Karpas-422 (cell line): ENCODE data around the gene KCNK1. TPM values are rescaled to one million over a fixed set of nuclear protein-coding genes. Genes with fewer than 3 reads are reported as not detected.

Experiments
- DNase-seq: peaks from one replicate; pipeline ENCODE4 v3.0.0-alpha.2; 2015
- H2AFZ ChIP-seq: fragments of 200-600 bp; sonication (generic); 2 replicates; pipeline ENCODE4 v1.6.1; 2014; ENCODE audit warnings: antibody characterized with exemption, low read length, mixed read lengths
- H3K27ac ChIP-seq: fragments of 200-600 bp; sonication (generic); 2 replicates; pipeline ENCODE4 v1.5.1; 2014; ENCODE audit warnings: mild to moderate bottlenecking, low read length, moderate library complexity
- H3K27me3 ChIP-seq: fragments of 200-600 bp; sonication (generic); 2 replicates; pipeline ENCODE4 v1.6.1; 2014; ENCODE audit warnings: low read length, mixed read lengths
- H3K36me3 ChIP-seq: fragments of 200-600 bp; sonication (generic); 2 replicates; pipeline ENCODE4 v1.6.1; 2014; ENCODE audit warnings: low read length, mixed read lengths; ENCODE audit not compliant: insufficient read depth
- H3K4me1 ChIP-seq: fragments of 200-600 bp; sonication (generic); 2 replicates; pipeline ENCODE4 v1.6.1; 2014; ENCODE audit warnings: mild to moderate bottlenecking, low read length, mixed read lengths
- H3K4me2 ChIP-seq: fragments of 200-600 bp; sonication (generic); 2 replicates; pipeline ENCODE4 v1.6.1; 2014; ENCODE audit warnings: low read length, low read depth, mild to moderate bottlenecking; ENCODE audit not compliant: poor library complexity, severe bottlenecking
- H3K4me3 ChIP-seq: fragments of 200-600 bp; sonication (generic); 2 replicates; pipeline ENCODE4 v1.5.1; 2014; ENCODE audit warnings: mild to moderate bottlenecking, antibody characterized with exemption, low read length, mixed read lengths
- H3K79me2 ChIP-seq: fragments of 200-600 bp; sonication (generic); 2 replicates; pipeline ENCODE4 v1.6.1; 2014; ENCODE audit warnings: mild to moderate bottlenecking, low read length, mixed read lengths
- H3K9ac ChIP-seq: fragments of 200-600 bp; sonication (generic); 2 replicates; pipeline ENCODE4 v1.6.0; 2014; ENCODE audit warnings: low read length
- H3K9me2 ChIP-seq: fragments of 200-600 bp; sonication (generic), shearing (Covaris generic); replicated peaks from 2 replicates; pipeline ENCODE4 v1.6.0; 2014; ENCODE audit warnings: mild to moderate bottlenecking, low read length, moderate library complexity; ENCODE audit not compliant: insufficient read depth
- H3K9me3 ChIP-seq: fragments of 300-700, 200-600 bp; sonication (generic); 2 replicates; pipeline ENCODE4 v1.6.1; 2014; ENCODE audit warnings: low read length, mixed read lengths
- H4K20me1 ChIP-seq: fragments of 200-600 bp; sonication (generic); 2 replicates; pipeline ENCODE4 v1.6.1; 2014; ENCODE audit warnings: mild to moderate bottlenecking, antibody characterized with exemption, low read length, low read depth; ENCODE audit not compliant: insufficient read depth
- total RNA-seq: library from RNA; depleted of rRNA; stranded (reverse); fragments of >200 nt; shearing (Covaris generic); gene quantifications from 2 replicates; pipeline ENCODE4 v1.2.3, GENCODE V29; 2014; ENCODE audit warnings: low replicate concordance

The KCNK1 gene
- total RNA-seq, 1 experiment from 2014 or later: not detected

DNA sequence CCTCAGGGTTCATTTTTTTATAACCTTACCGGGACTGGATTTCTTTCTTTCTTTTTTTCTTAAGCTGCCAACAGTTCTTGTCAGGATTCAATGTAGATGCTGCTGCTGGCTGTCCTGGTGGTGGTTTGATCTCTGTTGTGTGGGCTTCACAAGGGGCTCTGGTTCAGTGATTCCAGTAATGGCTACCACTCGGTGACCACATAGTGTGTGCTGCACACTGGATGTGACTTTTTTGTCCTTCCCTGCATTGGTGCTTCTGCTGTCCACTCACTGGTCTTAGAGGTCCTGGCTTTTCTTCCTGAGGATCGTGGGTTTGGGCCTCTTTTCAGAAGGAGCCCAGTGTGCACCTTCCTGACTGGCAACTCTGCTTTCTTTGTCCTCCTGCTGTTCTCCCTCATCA lies 18.5 kb downstream of the KCNK1 start:
- no peak overlapping the region for H3K4me3 ChIP-seq
- H3K27ac ChIP-seq: no peak overlapping the region
- DNase-seq: no peak
- H3K9ac ChIP-seq: no peak overlapping the region
- H3K9me2 ChIP-seq: no peaks in the 10 kb centered on the region
- H2AFZ ChIP-seq: no peak overlapping the region
- H3K9me3 ChIP-seq: no peaks in the 10 kb centered on the region
- H3K4me2 ChIP-seq: no peak overlapping the region
- no peaks in the 10 kb centered on the region for H3K27me3 ChIP-seq
- H4K20me1 ChIP-seq: no peaks in the 10 kb centered on the region
- H3K79me2 ChIP-seq: no peaks in the 10 kb centered on the region
- H3K4me1 ChIP-seq: no peaks in the 10 kb centered on the region
- no peaks in the 10 kb centered on the region for H3K36me3 ChIP-seq

DNA sequence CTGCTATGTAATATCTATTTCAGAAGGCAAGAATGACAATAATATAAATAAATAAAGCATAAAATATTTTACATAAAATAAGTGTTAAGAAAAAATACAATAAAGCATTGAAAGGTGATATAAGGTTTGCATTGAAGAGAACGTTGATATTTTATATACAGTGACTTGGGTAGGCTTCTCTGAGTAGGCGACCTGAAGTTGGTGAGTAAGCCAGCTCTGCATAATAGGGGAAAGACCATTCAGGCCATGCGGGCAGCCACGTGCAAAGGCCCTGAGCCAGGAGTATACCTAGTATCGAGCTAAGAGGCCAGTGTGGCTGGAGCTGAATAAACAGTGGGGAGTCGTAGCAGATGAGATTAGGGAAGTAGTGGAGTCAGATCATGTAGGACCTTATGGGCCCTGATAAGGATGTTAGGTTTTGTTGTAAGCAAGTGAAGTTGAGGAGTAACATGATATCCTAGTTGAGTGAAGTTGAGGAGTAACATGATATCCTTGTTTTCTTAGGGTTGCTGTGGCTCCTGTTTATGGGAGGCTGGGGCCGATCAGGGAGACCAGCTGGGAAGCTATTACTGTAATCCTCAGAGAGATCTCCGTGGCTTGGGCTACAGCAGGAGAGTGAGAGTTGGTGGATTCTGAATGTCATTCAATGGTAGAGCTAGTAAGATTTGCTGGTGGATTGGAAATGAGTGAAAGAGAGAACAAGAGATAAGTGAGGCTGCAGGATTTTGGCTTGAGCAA lies 22.0 kb downstream of the KCNK1 start:
- Histone ChIP-seq H4K20me1 (no peaks in the 10 kb centered on the region), H2AFZ (no peak overlapping the region), H3K9ac (no peak overlapping the region), H3K36me3 (no peaks in the 10 kb centered on the region), H3K9me3 (no peaks in the 10 kb centered on the region), H3K4me3 (no peak overlapping the region), H3K27ac (no peak overlapping the region), H3K27me3 (no peaks in the 10 kb centered on the region), H3K4me1 (no peaks in the 10 kb centered on the region), H3K4me2 (no peak overlapping the region), H3K79me2 (no peaks in the 10 kb centered on the region), H3K9me2 (no peaks in the 10 kb centered on the region)
- DNase-seq: no peak

DNA sequence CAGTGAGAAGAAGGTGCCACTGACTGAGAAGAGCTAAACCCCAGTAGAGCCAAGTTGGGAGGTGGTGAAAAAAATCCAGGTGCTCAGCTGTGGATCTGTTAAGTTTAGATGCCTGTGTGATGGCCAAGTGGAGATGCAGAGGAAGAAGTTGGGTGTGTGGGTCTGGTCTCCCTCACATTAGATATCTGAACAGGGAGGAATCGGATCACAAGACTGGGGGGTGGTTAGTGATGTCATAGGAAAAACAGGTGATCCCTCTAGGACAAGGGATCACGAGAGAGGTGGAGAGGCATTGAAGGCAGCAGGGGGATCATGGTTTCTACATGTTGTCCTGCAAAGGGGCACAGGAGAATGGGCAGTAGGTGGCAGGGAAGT lies 22.6 kb downstream of the KCNK1 start:
- H3K9ac ChIP-seq: no peak overlapping the region
- H3K4me2 ChIP-seq: no peak overlapping the region
- no peak overlapping the region for H2AFZ ChIP-seq

DNA sequence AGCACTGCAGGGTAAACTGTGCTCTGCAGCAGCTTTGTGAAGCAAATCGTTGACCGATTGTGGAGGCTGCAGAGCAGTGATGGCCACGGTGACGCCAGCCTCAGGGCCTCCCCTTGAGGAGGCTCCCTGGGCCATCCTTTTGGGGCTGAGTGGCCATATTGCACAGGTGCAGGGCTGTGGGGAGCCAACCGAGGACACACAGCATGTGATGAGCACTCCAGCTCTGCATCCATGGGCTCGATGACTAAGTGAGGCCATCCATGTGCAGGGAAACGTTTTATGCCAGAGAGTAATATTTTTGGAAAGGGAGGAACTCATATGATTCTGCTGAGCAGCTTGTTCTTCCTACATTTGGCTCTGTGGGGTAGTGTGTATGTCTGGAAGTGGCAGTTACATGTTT lies 24.6 kb downstream of the KCNK1 start:
- no peak overlapping the region for H3K9ac ChIP-seq
- no peaks in the 10 kb centered on the region for H3K27me3 ChIP-seq
- no peaks in the 10 kb centered on the region for H4K20me1 ChIP-seq
- H3K4me2 ChIP-seq: no peak overlapping the region
- H3K4me3 ChIP-seq: no peak overlapping the region
- H3K4me1 ChIP-seq: no peaks in the 10 kb centered on the region
- H3K9me3 ChIP-seq: no peaks in the 10 kb centered on the region
- no peak for DNase-seq
- no peak overlapping the region for H3K27ac ChIP-seq
- no peak overlapping the region for H2AFZ ChIP-seq
- no peaks in the 10 kb centered on the region for H3K79me2 ChIP-seq
- no peaks in the 10 kb centered on the region for H3K36me3 ChIP-seq
- H3K9me2 ChIP-seq: no peaks in the 10 kb centered on the region

More for the DNA sequence above, 22.6 kb downstream of the KCNK1 start:
- no peaks in the 10 kb centered on the region for H3K27me3 ChIP-seq
- H4K20me1 ChIP-seq: no peaks in the 10 kb centered on the region
- DNase-seq: no peak
- no peaks in the 10 kb centered on the region for H3K79me2 ChIP-seq
- no peak overlapping the region for H3K4me3 ChIP-seq
- H3K4me1 ChIP-seq: no peaks in the 10 kb centered on the region
- H3K9me2 ChIP-seq: no peaks in the 10 kb centered on the region
- no peak overlapping the region for H3K27ac ChIP-seq
- no peaks in the 10 kb centered on the region for H3K9me3 ChIP-seq
- no peaks in the 10 kb centered on the region for H3K36me3 ChIP-seq

DNA sequence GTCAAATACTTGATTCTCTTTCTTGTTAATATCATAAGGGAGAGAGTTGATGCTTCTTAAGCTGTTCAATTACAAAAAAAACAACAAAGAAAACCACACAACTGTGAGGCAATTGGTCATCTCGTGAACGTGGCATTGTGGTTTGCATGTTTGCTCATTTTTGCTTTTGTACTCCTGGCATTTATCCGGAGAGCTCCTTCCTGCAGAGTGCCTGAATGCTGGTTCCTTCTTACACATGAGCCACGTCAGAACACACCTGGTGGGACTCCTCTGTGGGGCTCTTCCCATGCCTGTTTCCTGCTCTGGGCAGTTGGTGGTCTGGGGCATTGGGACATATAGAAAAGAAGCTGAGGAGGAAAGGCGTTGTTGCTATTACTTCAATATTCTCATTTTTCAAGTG lies 25.7 kb downstream of the KCNK1 start:
- H3K4me2 ChIP-seq: no peak overlapping the region
- H3K9me2 ChIP-seq: no peaks in the 10 kb centered on the region
- no peaks in the 10 kb centered on the region for H4K20me1 ChIP-seq
- H3K79me2 ChIP-seq: no peaks in the 10 kb centered on the region
- H3K36me3 ChIP-seq: no peaks in the 10 kb centered on the region
- no peaks in the 10 kb centered on the region for H3K9me3 ChIP-seq
- H3K27me3 ChIP-seq: no peaks in the 10 kb centered on the region
- H3K4me1 ChIP-seq: no peaks in the 10 kb centered on the region
- DNase-seq: no peak
- no peak overlapping the region for H3K4me3 ChIP-seq
- H2AFZ ChIP-seq: no peak overlapping the region
- H3K27ac ChIP-seq: no peak overlapping the region
- H3K9ac ChIP-seq: no peak overlapping the region

DNA sequence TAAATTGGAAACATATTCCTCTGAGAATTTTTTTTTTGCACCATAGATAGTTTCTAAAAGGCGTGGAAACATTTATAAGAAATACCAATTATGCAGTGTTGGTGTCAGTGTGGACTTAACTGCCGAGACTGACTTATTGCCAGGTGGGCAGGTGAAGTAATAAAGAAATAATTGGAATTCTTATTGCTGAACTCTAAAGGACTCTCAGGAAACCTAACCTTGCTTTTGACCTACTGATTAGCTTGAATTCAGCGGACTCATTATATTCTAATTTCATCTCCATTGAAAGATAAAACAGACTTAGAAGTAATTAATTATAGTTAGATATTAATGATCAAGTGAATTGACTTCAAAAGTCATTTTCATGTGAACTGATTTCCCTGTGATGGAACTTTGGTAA lies 26.3 kb downstream of the KCNK1 start:
- H3K9ac ChIP-seq: no peak overlapping the region
- no peak for DNase-seq
- H3K4me2 ChIP-seq: no peak overlapping the region
- H3K36me3 ChIP-seq: no peaks in the 10 kb centered on the region
- H3K27me3 ChIP-seq: no peaks in the 10 kb centered on the region
- H4K20me1 ChIP-seq: no peaks in the 10 kb centered on the region
- H3K27ac ChIP-seq: no peak overlapping the region
- no peaks in the 10 kb centered on the region for H3K9me2 ChIP-seq
- no peak overlapping the region for H3K4me3 ChIP-seq
- H3K79me2 ChIP-seq: no peaks in the 10 kb centered on the region
- no peaks in the 10 kb centered on the region for H3K4me1 ChIP-seq
- no peak overlapping the region for H2AFZ ChIP-seq
- no peaks in the 10 kb centered on the region for H3K9me3 ChIP-seq

DNA sequence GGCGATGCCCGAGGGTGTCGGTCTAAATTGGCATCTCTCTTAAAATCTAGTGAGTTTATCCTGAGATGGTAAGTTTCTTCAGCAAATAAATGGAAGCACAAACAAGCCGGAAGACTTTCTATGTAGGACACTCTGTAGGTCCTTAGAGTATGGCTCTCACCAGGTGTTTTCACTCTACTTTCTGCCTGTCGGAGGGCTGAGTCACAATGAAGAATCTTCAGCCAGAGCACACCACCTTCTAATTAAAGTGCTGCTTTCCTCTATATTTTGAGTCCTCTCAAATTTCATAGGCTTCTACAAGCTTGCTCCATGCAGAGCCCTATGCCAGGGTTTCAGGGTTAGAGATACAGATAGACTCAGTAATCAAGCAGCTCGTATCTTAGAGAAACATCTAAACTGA lies 27.1 kb downstream of the KCNK1 start:
- H3K9me2 ChIP-seq: no peaks in the 10 kb centered on the region
- H3K79me2 ChIP-seq: no peaks in the 10 kb centered on the region
- no peaks in the 10 kb centered on the region for H3K4me1 ChIP-seq

DNA sequence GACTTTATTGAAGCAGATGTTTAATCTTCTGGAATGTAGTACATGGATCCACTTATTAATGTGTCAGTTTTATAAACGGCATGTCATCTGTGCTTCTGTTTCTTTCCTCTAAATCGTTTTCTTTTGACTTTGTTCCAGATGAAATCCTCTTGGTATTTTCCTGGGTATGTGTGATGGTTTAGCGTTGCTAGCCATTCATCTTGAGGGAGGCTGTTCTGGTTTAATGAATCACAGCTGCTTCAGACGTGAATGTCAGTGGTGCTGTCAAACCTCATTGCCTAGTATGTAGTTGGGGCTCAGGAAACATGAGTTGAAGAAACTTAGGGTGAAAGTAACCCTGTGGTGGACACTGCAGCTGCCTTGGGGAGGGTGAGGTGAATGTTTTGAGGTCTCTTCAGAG lies 33.2 kb downstream of the KCNK1 start:
- no peaks in the 10 kb centered on the region for H3K4me1 ChIP-seq
- H2AFZ ChIP-seq: no peak overlapping the region
- no peaks in the 10 kb centered on the region for H3K79me2 ChIP-seq
- H3K4me3 ChIP-seq: no peak overlapping the region
- H3K36me3 ChIP-seq: no peaks in the 10 kb centered on the region
- no peak overlapping the region for H3K9ac ChIP-seq
- H3K27me3 ChIP-seq: no peaks in the 10 kb centered on the region
- no peaks in the 10 kb centered on the region for H3K9me2 ChIP-seq
- H4K20me1 ChIP-seq: no peaks in the 10 kb centered on the region
- no peak overlapping the region for H3K27ac ChIP-seq
- no peaks in the 10 kb centered on the region for H3K9me3 ChIP-seq
- DNase-seq: no peak
- H3K4me2 ChIP-seq: no peak overlapping the region

More for the DNA sequence above, 27.1 kb downstream of the KCNK1 start:
- Histone ChIP-seq H3K27ac (no peak overlapping the region), H2AFZ (no peak overlapping the region), H3K4me2 (no peak overlapping the region), H3K4me3 (no peak overlapping the region), H3K36me3 (no peaks in the 10 kb centered on the region), H4K20me1 (no peaks in the 10 kb centered on the region), H3K27me3 (no peaks in the 10 kb centered on the region), H3K9ac (no peak overlapping the region), H3K9me3 (no peaks in the 10 kb centered on the region)
- no peak for DNase-seq
